ENCODE data around the gene APPBP2. TPM values are rescaled to one million over a fixed set of nuclear protein-coding genes. Genes with fewer than 3 reads are reported as not detected.

The APPBP2 gene
- total and polyA plus RNA-seq, 2 experiments from 2014 or later, result 22.9 to 30.9 TPM

DNA sequence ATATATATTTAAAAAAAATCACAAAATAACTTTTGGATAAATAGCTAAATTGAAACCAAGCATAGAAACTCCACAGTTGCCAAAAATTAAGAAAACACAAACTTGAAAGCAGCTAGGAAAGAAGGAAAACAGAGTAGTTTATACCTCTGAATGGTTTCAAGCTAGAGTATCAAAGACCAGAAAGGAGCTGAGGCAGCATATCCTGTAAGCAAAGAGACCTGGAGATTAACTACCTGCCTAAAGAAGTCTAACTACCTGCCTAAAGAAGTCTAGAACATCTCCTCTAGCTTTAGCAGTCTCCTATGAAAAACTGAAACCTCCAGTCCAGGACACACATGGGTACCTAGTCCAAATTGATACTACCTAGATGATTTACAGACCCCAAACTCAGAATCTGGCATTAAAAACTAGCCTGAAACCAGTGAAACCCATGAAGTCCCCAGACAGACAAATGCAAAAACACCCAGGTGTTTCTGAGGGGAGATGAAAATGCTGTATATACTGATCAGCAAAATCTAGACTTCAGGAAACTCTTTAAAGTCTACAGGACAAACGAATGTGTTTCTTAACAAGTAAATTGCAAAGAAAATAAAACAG, 17.6 kb downstream of the APPBP2 start:
- TF ChIP-seq, protein P1, sequence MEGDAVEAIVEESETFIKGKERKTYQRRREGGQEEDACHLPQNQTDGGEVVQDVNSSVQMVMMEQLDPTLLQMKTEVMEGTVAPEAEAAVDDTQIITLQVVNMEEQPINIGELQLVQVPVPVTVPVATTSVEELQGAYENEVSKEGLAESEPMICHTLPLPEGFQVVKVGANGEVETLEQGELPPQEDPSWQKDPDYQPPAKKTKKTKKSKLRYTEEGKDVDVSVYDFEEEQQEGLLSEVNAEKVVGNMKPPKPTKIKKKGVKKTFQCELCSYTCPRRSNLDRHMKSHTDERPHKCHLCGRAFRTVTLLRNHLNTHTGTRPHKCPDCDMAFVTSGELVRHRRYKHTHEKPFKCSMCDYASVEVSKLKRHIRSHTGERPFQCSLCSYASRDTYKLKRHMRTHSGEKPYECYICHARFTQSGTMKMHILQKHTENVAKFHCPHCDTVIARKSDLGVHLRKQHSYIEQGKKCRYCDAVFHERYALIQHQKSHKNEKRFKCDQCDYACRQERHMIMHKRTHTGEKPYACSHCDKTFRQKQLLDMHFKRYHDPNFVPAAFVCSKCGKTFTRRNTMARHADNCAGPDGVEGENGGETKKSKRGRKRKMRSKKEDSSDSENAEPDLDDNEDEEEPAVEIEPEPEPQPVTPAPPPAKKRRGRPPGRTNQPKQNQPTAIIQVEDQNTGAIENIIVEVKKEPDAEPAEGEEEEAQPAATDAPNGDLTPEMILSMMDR (IDR thresholded peaks at IDR 0.05; ENCODE audit: low read depth, low read length), result no peak
- Histone ChIP-seq H3K27ac (no peak overlapping the region), H3K4me3 (no peak overlapping the region), H3K9me3 (ENCODE audit: low read depth) (no peaks in the 10 kb centered on the region), H3K4me1 (ENCODE audit: low read depth) (no peaks in the 10 kb centered on the region), H3K27me3 (no peaks in the 10 kb centered on the region), H3K36me3 (peaks cover 3% of the 10 kb centered on the region)
- no peak for DNase-seq (ENCODE audit: low read depth in 1 of 2, low spot score in 1 of 2)

DNA sequence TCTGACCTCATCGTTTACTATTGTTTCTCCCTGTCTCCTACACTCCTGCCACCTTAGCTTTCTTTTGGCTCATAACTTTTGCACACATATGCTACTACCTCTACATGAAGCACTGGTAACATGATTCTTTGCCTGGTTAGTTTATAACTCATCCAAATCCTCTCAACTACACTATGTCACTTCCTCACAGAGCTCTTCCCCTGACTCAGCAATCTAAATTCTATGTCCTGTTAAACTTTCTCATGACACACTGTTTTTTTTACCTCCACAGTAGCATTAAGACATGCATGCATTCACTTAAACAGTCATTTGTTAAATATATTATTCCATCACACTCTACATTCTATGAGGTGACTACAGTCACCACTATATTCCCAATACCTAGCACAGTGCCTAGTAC, 19.7 kb downstream of the APPBP2 start:
- H3K9me3 ChIP-seq (ENCODE audit: low read depth), result no peaks in the 10 kb centered on the region
- no peak overlapping the region for H3K4me3 ChIP-seq
- peaks cover 3% of the 10 kb centered on the region for H3K36me3 ChIP-seq
- TF ChIP-seq, protein P1 (IDR thresholded peaks at IDR 0.05; ENCODE audit: low read depth, low read length), result no peak
- H3K27ac ChIP-seq, result peak overlapping the region; percentile 51
- no peaks in the 10 kb centered on the region for H3K27me3 ChIP-seq
- peak in 1 of 2 donors; percentile 53 for DNase-seq (ENCODE audit: low read depth in 1 of 2, low spot score in 1 of 2)
- no peaks in the 10 kb centered on the region for H3K4me1 ChIP-seq (ENCODE audit: low read depth)

DNA sequence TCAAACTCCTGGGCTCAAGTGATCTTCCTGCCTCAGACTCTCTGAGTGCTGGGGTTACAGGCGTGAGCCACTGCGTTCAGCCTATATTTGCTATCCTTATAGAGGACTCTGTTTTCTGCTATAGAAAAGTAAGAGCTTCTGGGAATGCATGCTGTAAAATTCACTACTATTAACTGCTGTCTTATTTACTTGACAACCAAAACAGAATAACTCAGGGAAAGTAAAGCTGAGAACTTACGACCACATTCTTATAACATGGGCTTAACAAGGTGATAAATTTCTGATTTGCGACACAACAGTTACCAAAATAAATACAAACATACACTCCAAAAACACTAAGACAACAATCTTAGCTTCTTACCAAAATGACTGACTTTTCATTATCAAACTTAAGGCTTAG, 23.9 kb downstream of the APPBP2 start:
- DNase-seq (ENCODE audit: low read depth in 1 of 2, low spot score in 1 of 2), result no peak
- no peaks in the 10 kb centered on the region for H3K27me3 ChIP-seq
- H3K36me3 ChIP-seq, result peaks cover 22% of the 10 kb centered on the region
- H3K4me3 ChIP-seq, result no peak overlapping the region
- no peak overlapping the region for H3K27ac ChIP-seq
- H3K9me3 ChIP-seq (ENCODE audit: low read depth), result no peaks in the 10 kb centered on the region
- H3K4me1 ChIP-seq (ENCODE audit: low read depth), result no peaks in the 10 kb centered on the region
- TF ChIP-seq, protein P1 (IDR thresholded peaks at IDR 0.05; ENCODE audit: low read depth, low read length), result no peak

DNA sequence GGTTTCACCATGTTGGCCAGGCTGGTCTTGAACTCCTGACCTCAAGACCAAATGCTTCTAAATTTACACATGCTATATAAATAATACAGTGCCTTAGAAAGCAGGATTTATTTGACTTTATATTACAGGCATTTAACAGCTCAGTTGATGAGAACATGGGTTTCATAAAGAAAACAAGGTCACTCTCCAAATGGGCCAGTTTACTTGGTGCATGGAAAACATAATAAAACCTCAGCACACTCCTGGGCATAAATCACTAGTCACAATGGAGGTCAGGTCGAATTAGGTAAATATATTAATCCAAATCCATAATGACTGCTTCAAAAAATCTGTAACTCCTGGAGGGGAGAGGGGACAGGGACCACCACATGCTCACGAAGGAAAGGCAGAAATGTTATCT, 24.5 kb downstream of the APPBP2 start:
- Histone ChIP-seq H3K9me3 (ENCODE audit: low read depth) (no peaks in the 10 kb centered on the region), H3K36me3 (peaks cover 25% of the 10 kb centered on the region), H3K4me1 (ENCODE audit: low read depth) (no peaks in the 10 kb centered on the region), H3K4me3 (no peak overlapping the region), H3K27me3 (no peaks in the 10 kb centered on the region), H3K27ac (no peak overlapping the region)
- DNase-seq (ENCODE audit: low read depth in 1 of 2, low spot score in 1 of 2), result no peak
- TF ChIP-seq, protein P1 (IDR thresholded peaks at IDR 0.05; ENCODE audit: low read depth, low read length), result no peak

DNA sequence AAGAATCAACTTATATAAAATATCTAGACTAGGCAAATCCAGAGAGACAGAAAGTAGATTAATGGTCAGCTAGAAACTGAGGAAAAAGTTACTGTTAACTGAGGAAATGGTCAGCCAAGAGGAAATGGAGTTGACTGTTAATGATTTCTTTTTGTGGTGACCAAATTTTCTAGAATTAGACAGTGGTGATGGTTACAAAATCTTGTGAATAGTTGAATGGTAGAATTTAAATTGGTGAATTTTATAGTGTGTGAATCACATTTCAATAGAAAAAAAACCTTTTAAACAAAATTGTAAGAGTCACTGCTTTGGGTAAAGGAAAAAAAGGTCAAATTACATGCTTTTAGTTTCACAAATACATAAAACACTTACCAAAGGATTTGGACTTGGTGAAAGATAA, 30.0 kb downstream of the APPBP2 start:
- Histone ChIP-seq H3K9me3 (ENCODE audit: low read depth) (no peaks in the 10 kb centered on the region), H3K27ac (no peak overlapping the region), H3K4me1 (ENCODE audit: low read depth) (no peaks in the 10 kb centered on the region), H3K36me3 (peaks cover 51% of the 10 kb centered on the region), H3K27me3 (no peaks in the 10 kb centered on the region), H3K4me3 (no peak overlapping the region)
- TF ChIP-seq, protein P1 (IDR thresholded peaks at IDR 0.05; ENCODE audit: low read depth, low read length), result no peak
- no peak for DNase-seq (ENCODE audit: low read depth in 1 of 2, low spot score in 1 of 2)

Data from cardiac muscle cell (in vitro differentiated cells and primary cell).